GM11168 (cell line): ENCODE measurements around the gene UNC5B.

Source experiments
- in situ Hi-C: fragments of 300-500 bp; cut with MboI; formaldehyde crosslinking; loops from one replicate; pipeline ENCODE4 v1.12.0; 2022; ENCODE audit warnings: low sequenced_read_pairs; ENCODE audit not compliant: unreplicated experiment

Gene UNC5B

DNA sequence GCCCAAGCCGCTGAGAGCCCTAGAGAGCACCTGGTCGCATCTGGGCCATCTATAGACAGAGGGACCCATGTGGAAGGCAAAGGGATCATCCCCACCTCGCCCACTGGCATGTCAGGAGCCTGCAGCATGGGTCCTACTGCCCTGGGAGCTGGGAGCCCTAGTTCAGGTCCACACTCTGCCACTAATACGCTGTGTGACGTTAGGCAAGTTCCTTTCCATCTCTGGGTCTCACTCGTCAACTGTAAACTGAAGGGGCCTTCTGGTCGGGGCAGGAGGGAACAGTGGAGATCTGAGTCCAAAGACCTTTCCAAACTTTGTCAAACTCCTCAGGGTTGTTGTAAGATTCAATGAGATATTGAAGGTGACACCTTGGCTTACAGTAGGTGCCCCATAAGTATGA is 23.4 kb downstream of the UNC5B start:
- in situ Hi-C loops: no loop called here

DNA sequence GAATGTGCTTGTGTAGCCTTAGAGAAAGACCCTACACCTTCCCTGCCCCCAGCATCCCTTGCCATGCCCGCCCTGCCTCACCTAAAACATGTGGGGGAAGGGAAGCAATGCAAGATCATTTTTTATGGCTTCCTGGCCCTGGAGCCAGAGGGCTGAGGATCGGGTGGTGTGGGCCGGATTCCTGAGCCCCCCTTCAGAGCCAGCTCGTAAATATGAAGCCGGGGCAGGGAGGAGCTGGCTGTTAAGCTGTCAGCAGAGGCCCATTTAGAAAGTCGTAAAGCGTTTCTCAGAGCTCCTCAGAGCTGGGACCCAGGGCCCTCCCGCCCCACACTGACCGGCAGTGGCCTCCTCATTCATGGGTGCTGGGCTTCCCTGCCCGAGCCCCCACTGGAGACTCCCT is 23.9 kb downstream of the UNC5B start:
- in situ Hi-C loops: no loop called here

DNA sequence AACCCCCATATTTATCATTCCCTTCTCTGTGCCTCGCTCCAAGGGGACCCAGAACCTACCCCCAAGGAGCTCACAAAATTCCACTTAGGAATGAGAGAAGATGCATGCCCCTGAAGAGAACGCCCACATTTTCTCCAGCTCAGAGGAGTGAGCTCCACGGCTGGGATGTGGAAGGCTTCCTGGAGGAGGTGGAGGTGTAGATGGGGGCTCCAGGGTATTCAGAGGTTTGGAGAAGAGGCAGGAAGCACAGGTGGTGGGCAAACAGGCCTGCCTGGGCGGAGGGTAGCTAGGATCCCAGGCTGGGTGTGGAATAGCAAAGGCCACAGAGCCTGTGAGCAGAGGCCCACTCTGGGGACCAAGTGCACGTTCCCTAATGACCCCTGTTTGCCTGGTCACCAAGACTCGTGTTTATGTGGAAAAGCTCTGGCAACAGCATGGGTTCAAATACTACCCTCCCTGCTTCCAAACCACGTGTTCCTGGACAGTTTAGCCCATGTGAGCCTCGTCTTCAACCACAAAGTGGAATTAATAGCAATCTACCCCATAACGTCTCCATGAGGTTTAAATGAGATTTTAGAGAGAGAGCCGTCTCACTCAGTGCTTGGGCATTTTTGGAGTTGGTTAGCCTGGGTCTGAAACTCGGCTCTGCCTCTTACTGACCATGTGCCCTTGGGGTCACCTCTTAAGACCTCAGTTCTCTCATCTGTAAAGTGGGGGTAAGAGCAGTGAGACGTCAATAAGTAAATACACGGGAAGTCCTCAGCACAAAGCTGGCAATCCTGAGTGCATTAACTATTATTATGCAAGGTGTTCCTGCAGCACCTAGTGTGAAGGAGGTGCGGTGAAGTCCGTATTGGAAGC is 24.7 kb downstream of the UNC5B start:
- in situ Hi-C loops: no loop called here

DNA sequence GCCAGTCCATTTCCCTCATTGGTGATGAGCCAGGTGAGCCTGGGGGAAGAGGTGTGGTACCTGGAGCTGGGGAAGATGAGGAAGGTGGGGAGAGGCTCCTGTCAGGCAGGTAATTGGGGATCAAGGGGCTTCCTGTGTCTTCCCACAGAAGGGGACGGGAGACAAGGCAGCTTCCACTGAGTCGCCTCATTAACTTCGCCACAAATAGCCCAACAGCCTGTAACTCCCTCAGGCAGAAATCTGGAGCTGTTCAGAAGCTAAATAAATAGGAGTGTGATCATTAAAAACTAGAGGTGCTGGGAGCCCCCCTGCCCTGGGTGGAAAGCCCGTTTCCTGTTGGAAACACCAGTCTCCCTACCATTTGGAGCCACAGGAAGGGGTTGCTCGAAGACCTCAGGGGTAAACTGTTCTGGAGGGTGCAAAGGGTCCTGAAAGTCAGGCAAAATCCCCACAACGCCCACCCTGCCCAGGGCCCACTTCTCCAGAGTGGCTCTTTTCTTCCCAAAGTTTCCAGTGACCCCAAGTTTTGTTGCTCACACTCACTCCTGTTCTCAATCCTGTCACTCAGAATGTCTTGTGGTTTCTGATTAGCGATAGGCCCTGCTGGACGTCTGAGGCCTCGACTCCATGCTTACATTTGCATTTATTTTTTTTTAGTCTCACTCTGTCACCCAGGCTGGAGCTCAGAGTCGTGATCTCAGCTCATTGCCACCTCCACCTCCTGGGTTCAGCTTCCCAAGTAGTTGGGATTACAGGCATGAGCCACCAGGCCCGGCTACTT is 25.7 kb downstream of the UNC5B start:
- in situ Hi-C loops: no loop called here

DNA sequence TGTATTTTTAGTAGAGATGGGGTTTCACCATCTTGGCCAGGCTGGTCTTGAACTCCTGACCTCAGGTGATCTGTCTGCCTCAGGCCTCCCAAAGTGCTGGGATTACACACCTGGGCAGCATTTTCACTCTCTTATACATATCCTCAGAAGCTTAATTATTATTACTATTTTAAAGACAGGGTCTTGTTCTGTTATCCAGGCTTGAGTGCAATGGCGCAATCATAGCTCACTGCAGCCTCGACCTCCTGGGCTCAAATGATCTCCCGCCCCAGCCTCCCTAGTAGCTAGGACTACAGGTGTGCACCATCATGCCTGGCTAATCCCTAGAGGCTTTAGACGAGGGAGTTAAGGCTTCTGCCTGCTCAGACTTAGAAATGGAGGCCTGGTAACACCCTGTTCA is 26.3 kb downstream of the UNC5B start:
- in situ Hi-C loops: no loop called here

DNA sequence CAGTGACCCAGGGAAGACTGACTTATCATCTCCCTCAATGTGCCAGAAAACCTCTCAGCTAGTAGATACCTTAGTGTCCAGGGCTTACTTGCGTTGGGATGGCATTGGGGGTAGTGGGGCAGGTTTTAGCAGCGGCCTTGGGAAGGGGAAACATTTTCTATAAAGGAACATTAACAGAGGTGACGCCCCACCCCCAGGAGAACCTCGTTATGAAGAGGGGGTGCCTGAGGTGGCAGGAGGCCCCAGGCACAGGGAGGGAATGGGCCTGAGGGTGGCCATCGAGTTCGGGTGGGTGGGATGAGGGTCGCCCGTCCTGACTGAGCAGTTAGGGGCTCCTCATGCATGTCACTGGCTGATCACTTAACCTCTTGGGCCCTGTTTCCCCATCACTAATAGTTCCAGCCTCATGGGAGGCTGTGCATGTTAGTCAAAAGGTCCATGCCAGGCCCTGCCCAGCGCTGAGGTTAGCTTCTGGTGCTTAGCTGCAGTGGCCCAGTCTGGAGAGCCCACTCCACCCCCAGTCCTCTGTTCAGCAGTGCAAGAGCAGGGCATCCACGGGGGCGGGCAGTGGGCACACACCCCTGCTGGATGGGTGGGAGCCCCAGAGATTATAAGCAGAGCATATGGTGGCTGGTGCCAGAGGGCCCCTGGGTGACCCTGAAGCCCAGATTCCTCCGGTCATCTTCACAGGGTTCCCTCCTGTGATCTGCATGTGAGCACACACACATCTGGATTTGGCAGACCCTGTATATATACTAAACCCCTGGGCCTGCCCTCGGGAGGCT is 27.0 kb downstream of the UNC5B start:
- in situ Hi-C loops: no loop called here

DNA sequence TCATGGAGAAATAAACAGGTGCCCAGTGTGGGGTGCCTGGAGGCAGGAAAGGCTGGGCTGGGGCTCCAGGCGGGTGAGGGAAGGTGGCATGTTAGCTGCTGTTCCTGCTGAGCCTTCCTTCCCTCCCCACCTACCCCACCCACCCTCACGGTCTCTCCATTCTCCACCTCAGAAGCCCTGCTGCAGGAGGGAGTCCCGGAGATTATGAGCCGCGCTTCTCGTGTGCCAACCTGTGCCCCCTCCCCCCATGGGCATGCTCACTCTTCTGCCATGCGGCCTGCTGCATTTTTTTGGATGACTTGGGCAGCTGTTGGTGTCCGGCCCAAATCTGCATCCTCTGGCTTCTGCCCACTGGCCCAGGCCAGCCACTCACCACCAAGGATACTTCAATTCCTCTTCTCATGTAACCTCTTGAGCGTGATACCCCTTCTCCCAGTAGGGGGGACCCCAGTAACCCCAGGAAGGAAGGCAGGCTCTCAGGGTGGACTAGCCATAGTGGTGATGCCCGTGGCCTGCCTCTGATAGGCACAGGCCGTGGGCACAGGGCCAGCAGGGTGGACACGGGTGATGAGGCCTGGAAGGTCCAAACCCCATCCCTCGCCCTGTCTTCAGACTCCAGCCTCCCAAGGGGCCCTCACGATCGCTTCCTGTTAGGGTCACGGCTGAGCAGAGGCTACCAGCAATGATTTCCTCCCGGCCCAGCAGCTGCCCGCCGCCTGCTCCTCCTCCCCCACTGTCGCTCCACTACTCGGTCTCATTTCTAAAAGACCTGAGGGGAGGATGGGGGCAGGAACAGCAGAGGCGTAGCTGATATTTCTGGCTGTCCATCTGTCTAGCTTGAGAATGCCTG is 27.8 kb downstream of the UNC5B start:
- in situ Hi-C loops: no loop called here

DNA sequence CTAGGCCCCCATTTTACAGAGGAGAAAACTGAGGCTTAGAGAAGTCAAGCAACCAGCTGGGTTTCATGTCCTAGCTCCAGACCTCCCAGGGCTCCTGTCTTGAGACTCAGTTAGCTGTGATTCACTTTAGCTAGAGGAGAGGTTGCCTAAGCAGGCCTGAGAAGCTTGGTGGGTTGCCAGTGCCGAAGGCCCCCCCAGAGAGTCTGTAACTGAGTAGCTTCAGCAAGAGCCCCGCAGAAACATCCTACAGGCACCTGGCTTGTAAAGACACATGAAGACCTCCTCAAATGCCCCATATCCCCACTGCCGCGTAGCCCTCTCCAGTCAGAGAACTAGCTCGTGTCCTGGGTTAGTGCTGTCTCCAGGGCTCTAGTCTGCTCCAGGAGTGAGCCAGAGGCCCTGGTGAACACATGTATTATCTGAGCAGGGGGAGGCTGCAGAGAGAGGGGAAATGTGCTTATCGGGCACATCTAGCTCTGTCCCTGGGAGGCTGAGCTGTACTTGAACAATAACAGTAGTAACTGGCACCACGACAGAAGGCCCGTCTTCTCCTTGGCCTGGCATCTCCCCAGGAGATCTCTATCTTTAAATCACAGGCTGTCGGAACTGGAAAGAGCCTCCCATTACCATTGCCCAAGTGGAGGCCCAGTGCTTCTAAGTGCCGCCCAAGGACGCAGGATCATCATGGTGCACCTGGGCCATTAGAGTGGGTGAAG is 28.9 kb downstream of the UNC5B start:
- in situ Hi-C loops: no loop called here

DNA sequence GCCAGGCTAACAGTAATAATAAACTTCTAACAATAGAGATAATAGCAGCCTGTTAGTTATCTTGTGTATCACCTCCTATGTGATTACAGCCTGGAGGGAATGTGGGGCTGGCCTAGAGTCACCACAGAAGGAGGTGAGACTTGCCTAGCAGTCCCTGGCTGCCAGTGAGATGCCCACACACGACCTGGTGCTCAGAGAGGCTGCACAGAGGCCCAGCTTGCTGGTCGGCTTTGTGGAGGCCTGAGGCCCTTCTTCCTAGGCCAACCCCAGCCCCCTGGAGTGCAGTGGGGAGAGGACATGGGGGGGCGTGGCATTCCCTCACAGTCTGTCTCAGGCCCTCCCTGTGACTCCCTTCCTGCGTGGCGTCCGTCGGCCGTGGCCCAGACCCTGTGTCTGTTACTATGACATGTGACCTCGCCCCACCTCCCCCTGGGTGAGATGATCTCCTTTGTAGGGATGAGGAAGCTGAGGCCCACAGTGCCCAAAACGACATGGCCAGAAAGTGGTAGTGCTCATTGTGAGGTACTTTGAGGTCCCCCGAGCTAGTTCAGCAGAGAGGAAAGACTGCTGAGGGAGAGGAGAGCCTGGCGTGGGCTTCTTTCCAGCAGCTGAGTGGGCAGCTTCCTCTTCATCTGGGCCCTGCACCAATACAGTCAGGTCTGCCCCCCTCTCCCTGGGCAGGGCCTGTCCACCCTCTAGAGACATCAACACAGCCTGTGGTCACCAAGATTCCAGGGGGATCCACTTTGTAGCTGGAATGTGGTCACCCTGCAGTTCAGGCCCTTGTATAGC is 29.7 kb downstream of the UNC5B start:
- in situ Hi-C loops: no loop called here

DNA sequence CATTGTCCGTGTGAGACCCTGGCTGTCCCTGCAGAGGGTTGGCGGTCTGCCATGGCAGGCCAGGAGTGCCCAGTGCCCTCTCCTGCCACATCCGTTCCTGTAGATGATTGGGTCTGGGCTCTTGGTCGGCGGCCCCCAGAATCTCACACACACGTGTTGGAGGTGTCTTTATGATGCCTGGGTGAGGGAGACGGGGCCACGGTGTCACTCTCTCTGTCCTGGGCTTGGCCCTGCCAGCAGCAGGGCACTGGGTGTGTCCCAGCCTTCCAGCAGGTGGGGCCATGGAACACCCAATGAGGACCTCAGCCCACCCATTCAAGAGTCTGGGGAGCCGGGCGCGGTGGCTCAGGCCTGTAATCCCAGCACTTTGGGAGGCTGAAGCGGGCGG is 30.2 kb downstream of the UNC5B start:
- in situ Hi-C loops: no loop called here

DNA sequence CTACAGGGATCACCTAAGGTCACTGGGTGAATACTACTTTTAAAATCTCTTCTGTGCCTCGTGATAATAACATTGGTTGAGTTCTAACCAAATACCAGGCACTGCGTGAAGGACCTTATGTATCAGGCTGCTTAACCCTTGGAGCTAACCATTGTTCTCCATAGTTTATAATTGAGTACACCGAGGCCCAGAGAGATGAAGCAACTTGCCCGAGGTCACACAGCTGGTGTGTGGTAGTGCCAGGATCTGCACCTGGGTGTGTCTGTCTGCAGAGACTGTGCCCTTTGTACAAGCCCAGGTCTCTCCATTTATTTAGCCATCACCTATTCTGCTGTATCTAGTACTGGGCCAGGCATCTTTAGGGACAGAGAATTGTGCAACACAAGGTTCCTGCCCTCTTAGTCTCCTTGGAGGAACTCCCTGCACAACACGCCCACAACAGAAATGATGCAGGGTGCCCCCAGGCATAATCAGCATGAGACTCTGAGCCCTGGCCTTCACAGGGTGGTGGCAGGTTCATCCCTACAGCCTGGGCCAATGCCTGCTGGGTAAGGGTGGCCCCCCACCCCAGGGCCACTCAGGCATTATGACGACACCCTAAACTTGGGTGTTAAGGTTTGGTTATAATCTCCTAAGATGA is 31.5 kb downstream of the UNC5B start:
- in situ Hi-C loops: no loop called here

DNA sequence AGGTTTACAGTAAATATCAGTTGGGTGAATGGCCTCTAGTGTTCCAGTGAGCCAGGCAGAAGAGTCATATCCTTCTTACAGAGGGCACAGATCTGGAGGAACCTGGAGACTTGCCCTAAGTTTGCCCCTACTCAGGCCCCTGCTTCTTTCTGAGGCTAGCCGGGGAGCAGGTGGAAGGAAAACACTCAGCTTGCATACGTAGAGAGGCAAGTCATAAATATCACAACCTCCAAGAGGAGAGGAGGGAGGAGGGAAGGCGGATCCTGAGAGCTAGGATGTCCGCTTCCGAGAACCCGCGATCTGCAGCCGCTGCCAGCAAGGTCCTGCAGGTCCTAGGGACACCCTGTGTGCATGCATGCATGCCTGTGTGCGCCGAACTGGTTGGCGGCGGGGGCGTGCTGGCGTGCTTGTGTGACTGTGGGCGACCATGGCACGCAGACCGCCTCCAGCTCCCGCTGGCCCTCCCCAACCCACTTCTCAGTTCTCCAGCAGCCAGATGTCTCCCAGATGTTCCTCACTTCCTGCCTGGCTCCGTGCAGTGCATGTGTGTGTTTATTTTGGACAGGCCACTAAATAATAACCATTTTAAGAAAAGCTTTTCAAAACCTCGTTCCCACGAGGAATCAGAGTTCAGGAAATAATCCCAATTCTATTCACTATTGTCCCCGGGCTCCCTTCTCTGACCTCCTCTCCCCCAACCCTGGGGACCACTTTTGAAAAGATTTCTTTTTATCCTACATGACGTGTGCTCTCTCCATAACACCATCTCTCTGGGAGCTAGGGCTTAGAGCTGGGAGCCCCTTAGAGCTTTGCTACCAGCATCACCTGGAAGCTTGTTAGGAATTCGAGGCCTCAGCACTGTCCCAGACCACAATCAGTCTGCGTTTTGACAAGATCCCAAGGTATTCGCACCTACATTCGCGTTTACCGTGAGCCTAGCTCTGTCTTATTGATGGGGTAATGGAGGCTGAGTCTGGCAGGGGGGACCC is 32.4 kb downstream of the UNC5B start:
- in situ Hi-C loops: no loop called here

DNA sequence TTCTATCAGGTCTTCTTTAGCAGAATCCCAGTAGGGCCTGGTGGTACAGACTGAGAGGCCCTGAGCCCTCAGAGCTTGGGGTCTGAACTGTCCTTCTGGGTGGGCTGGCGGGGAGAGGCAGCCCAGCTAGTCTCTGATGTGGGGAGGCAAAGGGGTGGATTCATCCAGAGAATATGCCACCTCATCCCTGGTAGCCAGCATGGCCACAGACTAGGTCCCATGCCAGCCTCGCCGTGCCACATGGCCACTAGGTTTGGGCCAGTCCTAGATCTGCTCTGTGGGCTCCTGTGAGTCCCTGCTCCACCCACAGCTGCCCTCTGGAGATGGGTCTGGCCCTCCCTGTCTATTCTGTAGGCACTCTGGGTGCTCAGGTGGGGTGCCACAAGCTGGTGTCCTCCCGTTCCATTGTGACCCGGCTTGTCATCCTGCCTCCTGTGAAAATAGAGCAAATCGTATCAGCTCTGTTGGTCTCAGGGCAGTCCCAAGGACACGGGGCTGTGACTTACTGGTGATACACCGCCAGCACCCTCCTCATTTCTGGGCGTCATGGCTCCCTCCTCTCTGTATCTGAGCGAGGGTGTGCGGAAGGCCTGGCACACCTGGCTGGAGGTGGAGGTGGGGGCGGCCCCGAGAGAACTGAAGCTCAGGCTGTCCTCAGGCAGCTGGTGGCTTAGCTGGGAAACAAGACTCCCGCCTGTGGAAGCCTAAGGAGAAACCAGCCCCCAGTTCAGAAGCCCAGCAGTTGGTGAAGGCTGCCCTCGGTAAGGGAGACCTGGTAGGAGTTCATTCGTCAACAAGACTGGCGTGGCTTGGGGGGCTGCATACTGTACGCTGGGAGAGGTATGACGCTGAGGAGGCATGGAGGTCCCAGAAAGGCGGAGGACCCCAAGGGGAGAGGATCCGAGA is 33.3 kb downstream of the UNC5B start:
- in situ Hi-C loops: no loop called here

DNA sequence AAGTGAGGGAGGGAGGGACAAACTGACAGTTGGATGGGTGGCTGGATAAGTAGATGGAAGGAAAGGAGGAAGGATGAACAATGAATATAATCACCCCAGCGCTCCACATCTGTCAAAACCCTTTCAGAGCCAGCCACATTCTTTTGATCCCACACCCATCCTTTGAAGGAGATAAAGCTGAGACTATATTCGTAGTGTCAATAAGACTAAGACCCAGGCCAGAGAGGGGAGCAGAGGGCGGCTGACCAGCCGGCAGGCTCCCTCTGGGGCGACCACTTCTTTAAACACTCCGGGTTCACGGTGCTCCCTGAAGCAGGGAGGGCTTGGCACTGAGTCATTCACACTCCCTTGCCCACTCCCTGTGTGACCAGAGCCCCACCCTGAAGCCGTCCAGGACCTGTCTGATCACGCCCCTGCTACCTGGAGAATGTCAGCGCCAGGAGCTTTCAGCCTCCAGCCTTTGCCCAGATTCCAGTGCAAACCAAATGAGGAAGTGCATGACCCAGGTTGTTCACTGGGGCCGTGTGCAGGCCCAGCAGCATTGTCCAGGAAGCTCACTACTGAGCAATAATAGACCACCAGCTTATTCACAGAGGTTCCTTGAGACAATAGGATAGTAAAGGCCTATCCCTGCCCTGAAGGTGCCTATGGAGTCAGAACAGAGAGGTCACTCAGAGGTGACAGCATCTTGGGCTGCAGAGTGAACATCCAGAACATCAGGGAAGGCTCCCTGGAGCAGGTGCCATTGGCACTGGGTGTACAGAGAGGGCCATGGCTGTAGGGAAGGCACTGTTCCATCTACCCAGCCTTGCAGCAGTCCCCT is 34.4 kb downstream of the UNC5B start:
- in situ Hi-C loops: no loop called here

DNA sequence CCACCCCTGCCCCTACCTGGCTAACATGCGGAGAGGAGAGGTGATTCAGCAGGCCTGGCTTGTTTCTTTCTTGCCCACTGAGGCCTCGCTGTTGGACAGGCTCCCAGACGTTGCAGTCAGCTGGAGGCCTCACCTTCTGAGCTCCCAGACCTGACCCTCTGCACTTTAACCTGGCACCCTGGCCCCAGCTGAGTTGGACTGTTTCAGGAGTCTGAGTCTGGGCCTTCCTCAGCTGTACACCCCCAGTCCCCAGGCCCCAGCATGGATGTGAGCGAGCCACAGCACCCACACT is 35.0 kb downstream of the UNC5B start:
- in situ Hi-C loops: no loop called here
